HEK293 (cell line): ENCODE results near the gene OSBP2.

Experiments
- CTCF ChIA-PET: fragments of 350-600 bp; formaldehyde crosslinking; extraction: SDS; loops from one replicate; lab custom pipeline; 2021; ENCODE audit warnings: antibody characterized with exemption; lab: Yijun Ruan, JAX
- POLR2A ChIA-PET: fragments of 300-600 bp; formaldehyde crosslinking; extraction: SDS; loops from one replicate; lab custom pipeline; 2020; ENCODE audit warnings: antibody characterized with exemption, inconsistent platforms; lab: Yijun Ruan, JAX
- H3K27ac ChIP-seq: fragments of 200-500 bp; sonication (Bioruptor generic); 2 replicates; pipeline ENCODE4 v1.5.1; 2014; ENCODE audit warnings: low read depth, low read length, control low read depth, inconsistent platforms; ENCODE audit errors: extremely low read depth
- H3K36me3 ChIP-seq, 2 experiments: fragments of 200-500 bp in 1 of 2; sonication (Bioruptor generic) in 1 of 2; 1 replicate in 1 of 2; 2 replicates in 1 of 2; pipeline ENCODE4 v1.5.1; 2014 to 2017; ENCODE audit warnings: inconsistent platforms in 2 of 2, low read length in 2 of 2; ENCODE audit not compliant: control insufficient read depth in 2 of 2, insufficient read depth in 1 of 2
- H3K4me1 ChIP-seq: fragments of 200-500 bp; sonication (Bioruptor generic); 2 replicates; pipeline ENCODE4 v1.5.1; 2014; ENCODE audit warnings: mild to moderate bottlenecking, low read length, inconsistent platforms; ENCODE audit not compliant: control insufficient read depth, insufficient read depth
- H3K4me3 ChIP-seq: 2 replicates; pipeline ENCODE4 v1.5.1; 2011; ENCODE audit warnings: low read depth, mild to moderate bottlenecking, control low read depth, low read length, moderate library complexity
- H3K9me3 ChIP-seq: fragments of 200-500 bp; sonication (Bioruptor generic); 2 replicates; pipeline ENCODE4 v1.5.1; 2014; ENCODE audit warnings: low read depth, low read length, inconsistent platforms; ENCODE audit not compliant: control insufficient read depth, insufficient read depth
- GFI1B ChIP-seq: fragments of 450-650 bp; formaldehyde crosslinking; IDR thresholded peaks from 2 replicates; pipeline ENCODE4 v1.5.1; 2016; ENCODE audit warnings: missing biosample characterization, missing genetic modification characterization
- GLIS1 ChIP-seq: fragments of 450-650 bp; formaldehyde crosslinking; IDR thresholded peaks from 2 replicates; pipeline ENCODE4 v1.5.1; 2016; ENCODE audit warnings: missing biosample characterization, missing genetic modification characterization
- KLF7 ChIP-seq: fragments of 450-650 bp; formaldehyde crosslinking; IDR thresholded peaks from 2 replicates; pipeline ENCODE4 v1.5.1; 2016; ENCODE audit warnings: missing biosample characterization, missing genetic modification characterization, borderline replicate concordance
- SCRT2 ChIP-seq: fragments of 450-650 bp; formaldehyde crosslinking; IDR thresholded peaks from 2 replicates; pipeline ENCODE4 v1.5.1; 2016; ENCODE audit warnings: missing biosample characterization, missing genetic modification characterization
- ZBTB20 ChIP-seq: fragments of 450-650 bp; formaldehyde crosslinking; IDR thresholded peaks from 2 replicates; pipeline ENCODE4 v1.5.1; 2016; ENCODE audit warnings: missing biosample characterization, missing genetic modification characterization
- ZNF10 ChIP-seq: fragments of 450-650 bp; formaldehyde crosslinking; IDR thresholded peaks from 2 replicates; pipeline ENCODE4 v1.5.1; 2017; ENCODE audit warnings: missing biosample characterization, missing genetic modification characterization
- ZNF2 ChIP-seq: fragments of 450-650 bp; formaldehyde crosslinking; IDR thresholded peaks from 2 replicates; pipeline ENCODE4 v1.5.1; 2016; ENCODE audit warnings: missing biosample characterization, missing genetic modification characterization
- ZNF416 ChIP-seq: fragments of 450-650 bp; formaldehyde crosslinking; IDR thresholded peaks from 2 replicates; pipeline ENCODE4 v1.5.1; 2016; ENCODE audit warnings: missing biosample characterization, missing genetic modification characterization
- ZNF501 ChIP-seq: fragments of 450-650 bp; formaldehyde crosslinking; IDR thresholded peaks from 2 replicates; pipeline ENCODE4 v1.5.1; 2016; ENCODE audit warnings: missing biosample characterization, missing genetic modification characterization
- ZNF514 ChIP-seq: fragments of 450-650 bp; formaldehyde crosslinking; IDR thresholded peaks from 2 replicates; pipeline ENCODE4 v1.5.1; 2016; ENCODE audit warnings: missing biosample characterization, missing genetic modification characterization
- ZNF585B ChIP-seq: fragments of 450-650 bp; formaldehyde crosslinking; IDR thresholded peaks from 2 replicates; pipeline ENCODE4 v1.5.1; 2016; ENCODE audit warnings: missing biosample characterization, missing genetic modification characterization
- ZNF792 ChIP-seq: fragments of 450-650 bp; formaldehyde crosslinking; IDR thresholded peaks from 2 replicates; pipeline ENCODE4 v1.5.1; 2016; ENCODE audit warnings: missing biosample characterization, missing genetic modification characterization
- ZSCAN23 ChIP-seq: fragments of 450-650 bp; formaldehyde crosslinking; IDR thresholded peaks from 2 replicates; pipeline ENCODE4 v1.5.1; 2016; ENCODE audit warnings: missing biosample characterization, missing genetic modification characterization
- ZXDB ChIP-seq: fragments of 450-650 bp; formaldehyde crosslinking; IDR thresholded peaks from 2 replicates; pipeline ENCODE4 v1.5.1; 2016; ENCODE audit warnings: missing biosample characterization, missing genetic modification characterization
- TF ChIP-seq, protein P1 (sequence below): fragments of 450-650 bp; formaldehyde crosslinking; IDR thresholded peaks from 2 replicates; pipeline ENCODE4 v1.5.1; 2016; ENCODE audit warnings: missing biosample characterization, missing genetic modification characterization
- TF ChIP-seq, protein P2 (sequence below): fragments of 450-650 bp; formaldehyde crosslinking; IDR thresholded peaks from 2 replicates; pipeline ENCODE4 v1.5.1; 2016; ENCODE audit warnings: missing biosample characterization, missing genetic modification characterization, borderline replicate concordance
- TF ChIP-seq, protein P3 (sequence below): fragments of 450-650 bp; IDR thresholded peaks from 2 replicates; pipeline ENCODE4 v1.5.1; 2018; ENCODE audit warnings: missing biosample characterization, missing genetic modification characterization
- TF ChIP-seq, protein P4 (sequence below): fragments of 450-650 bp; IDR thresholded peaks from 2 replicates; pipeline ENCODE4 v1.5.1; 2018; ENCODE audit warnings: missing biosample characterization, mild to moderate bottlenecking, missing genetic modification characterization
- TF ChIP-seq, protein P5 (sequence below): fragments of 450-650 bp; formaldehyde crosslinking; IDR thresholded peaks from 2 replicates; pipeline ENCODE4 v1.5.1; 2016; ENCODE audit warnings: missing biosample characterization, missing genetic modification characterization

The OSBP2 gene

DNA sequence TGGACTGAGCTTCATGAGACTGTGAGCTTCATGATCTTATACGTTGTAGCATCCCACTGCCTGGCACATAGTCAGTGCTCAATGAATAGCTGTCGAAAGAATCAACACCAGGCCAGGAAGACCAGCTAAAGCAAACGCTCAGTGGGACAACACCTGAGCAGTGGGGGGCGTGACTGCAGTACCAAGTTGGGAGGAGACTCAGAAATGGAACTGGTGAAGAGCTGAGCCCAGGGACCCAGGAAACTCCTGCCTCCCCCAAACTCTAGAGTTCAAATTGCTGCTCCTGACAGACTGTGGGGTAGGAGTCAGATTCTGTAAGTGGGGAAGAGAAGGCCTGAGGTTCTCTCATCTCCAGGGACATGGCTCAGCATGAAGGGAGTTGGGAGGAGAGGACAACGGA lies 214.6 kb downstream of the OSBP2 start:
- POLR2A ChIA-PET = no interaction called here
- no peak overlapping the region for H3K27ac ChIP-seq
- no peak overlapping the region for H3K4me3 ChIP-seq
- TF ChIP-seq ZNF501 (tag by site-specific recombination) (no peak), ZBTB20 (tag by site-specific recombination) (no peak), SCRT2 (tag by site-specific recombination) (no peak), ZNF514 (tag by site-specific recombination) (no peak), ZNF416 (no peak)
- no peaks in the 10 kb centered on the region for H3K9me3 ChIP-seq
- CTCF ChIA-PET = interaction anchor here (1.2 to 6.8 kb wide), 5 partner anchors 11 to 274 kb away, joined by 3 to 89 read pairs (median 4); partner anchors contain the start of genes SELENOM and SLC35E4
- no peaks in the 10 kb centered on the region for H3K4me1 ChIP-seq
- peaks cover 0 to 14% of the 10 kb centered on the region in 2 experiments; a peak in 2 of 3 replicates for H3K36me3 ChIP-seq

DNA sequence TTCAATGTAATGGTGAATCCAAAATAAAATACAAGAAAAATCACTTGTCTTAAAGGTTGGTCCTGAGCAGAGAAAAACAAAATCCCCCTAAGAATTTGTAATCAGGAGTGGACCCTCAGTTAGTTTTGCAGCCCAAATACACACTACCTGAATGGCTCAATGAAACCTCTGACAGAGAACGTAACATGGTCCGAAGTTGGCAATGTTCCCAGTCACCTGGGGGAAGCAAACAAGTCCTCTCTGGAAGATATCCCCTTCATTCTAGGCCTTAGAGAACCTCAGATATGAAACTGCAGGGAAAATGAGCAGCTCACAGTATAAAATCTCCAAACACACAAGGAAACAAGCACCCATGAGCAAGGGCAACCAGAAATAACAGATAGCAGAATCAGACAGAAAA lies 215.7 kb downstream of the OSBP2 start:
- peaks cover 0 to 14% of the 10 kb centered on the region in 2 experiments; a peak in 2 of 3 replicates for H3K36me3 ChIP-seq
- H3K27ac ChIP-seq = no peak overlapping the region
- H3K4me3 ChIP-seq = no peak overlapping the region
- TF ChIP-seq ZNF2 (tag by site-specific recombination) = no peak
- no peak for TF ChIP-seq ZNF585B (tag by site-specific recombination)
- TF ChIP-seq, protein P1, sequence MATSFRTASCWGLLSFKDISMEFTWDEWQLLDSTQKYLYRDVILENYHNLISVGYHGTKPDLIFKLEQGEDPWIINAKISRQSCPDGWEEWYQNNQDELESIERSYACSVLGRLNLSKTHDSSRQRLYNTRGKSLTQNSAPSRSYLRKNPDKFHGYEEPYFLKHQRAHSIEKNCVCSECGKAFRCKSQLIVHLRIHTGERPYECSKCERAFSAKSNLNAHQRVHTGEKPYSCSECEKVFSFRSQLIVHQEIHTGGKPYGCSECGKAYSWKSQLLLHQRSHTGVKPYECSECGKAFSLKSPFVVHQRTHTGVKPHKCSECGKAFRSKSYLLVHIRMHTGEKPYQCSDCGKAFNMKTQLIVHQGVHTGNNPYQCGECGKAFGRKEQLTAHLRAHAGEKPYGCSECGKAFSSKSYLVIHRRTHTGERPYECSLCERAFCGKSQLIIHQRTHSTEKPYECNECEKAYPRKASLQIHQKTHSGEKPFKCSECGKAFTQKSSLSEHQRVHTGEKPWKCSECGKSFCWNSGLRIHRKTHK = peak; percentile 66
- TF ChIP-seq KLF7 (tag by site-specific recombination) = no peak
- TF ChIP-seq, protein P2, sequence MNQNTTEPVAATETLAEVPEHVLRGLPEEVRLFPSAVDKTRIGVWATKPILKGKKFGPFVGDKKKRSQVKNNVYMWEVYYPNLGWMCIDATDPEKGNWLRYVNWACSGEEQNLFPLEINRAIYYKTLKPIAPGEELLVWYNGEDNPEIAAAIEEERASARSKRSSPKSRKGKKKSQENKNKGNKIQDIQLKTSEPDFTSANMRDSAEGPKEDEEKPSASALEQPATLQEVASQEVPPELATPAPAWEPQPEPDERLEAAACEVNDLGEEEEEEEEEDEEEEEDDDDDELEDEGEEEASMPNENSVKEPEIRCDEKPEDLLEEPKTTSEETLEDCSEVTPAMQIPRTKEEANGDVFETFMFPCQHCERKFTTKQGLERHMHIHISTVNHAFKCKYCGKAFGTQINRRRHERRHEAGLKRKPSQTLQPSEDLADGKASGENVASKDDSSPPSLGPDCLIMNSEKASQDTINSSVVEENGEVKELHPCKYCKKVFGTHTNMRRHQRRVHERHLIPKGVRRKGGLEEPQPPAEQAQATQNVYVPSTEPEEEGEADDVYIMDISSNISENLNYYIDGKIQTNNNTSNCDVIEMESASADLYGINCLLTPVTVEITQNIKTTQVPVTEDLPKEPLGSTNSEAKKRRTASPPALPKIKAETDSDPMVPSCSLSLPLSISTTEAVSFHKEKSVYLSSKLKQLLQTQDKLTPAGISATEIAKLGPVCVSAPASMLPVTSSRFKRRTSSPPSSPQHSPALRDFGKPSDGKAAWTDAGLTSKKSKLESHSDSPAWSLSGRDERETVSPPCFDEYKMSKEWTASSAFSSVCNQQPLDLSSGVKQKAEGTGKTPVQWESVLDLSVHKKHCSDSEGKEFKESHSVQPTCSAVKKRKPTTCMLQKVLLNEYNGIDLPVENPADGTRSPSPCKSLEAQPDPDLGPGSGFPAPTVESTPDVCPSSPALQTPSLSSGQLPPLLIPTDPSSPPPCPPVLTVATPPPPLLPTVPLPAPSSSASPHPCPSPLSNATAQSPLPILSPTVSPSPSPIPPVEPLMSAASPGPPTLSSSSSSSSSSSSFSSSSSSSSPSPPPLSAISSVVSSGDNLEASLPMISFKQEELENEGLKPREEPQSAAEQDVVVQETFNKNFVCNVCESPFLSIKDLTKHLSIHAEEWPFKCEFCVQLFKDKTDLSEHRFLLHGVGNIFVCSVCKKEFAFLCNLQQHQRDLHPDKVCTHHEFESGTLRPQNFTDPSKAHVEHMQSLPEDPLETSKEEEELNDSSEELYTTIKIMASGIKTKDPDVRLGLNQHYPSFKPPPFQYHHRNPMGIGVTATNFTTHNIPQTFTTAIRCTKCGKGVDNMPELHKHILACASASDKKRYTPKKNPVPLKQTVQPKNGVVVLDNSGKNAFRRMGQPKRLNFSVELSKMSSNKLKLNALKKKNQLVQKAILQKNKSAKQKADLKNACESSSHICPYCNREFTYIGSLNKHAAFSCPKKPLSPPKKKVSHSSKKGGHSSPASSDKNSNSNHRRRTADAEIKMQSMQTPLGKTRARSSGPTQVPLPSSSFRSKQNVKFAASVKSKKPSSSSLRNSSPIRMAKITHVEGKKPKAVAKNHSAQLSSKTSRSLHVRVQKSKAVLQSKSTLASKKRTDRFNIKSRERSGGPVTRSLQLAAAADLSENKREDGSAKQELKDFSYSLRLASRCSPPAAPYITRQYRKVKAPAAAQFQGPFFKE (tag by site-specific recombination) = no peak
- ChIA-PET CTCF (interaction anchor here (0.7 to 6.8 kb wide), 8 partner anchors 10 to 409 kb away, joined by 3 to 89 read pairs (median 4); partner anchors contain the start of gene SELENOM), POLR2A (no interaction called here)
- H3K9me3 ChIP-seq = no peaks in the 10 kb centered on the region; the same call in 1 of the 2 replicates
- H3K4me1 ChIP-seq = no peaks in the 10 kb centered on the region

DNA sequence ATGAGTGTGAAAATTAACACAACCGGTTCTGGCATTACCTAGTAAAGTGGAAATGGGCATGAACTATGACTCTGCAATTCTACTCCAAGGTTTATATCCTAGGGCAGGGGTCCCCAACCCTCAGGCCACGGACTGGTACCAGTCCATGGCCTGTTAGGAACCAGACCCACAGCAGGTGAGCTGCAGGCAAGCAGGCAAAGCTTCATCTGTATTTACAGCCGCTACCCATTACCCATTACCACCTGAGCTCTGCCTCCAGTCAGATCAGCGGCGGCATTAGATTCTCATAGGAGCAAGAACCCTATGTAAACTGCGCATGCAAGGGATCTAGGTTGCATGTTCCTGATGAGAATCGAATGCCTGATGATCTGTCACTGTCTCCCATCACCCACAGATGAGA lies 224.1 kb downstream of the OSBP2 start:
- peaks cover 2% of the 10 kb centered on the region for H3K9me3 ChIP-seq
- POLR2A ChIA-PET = interaction anchor here (1.0 kb wide), 1 partner anchor 327 kb away, joined by 4 read pairs; the partner anchor contains the start of gene PES1
- no peaks in the 10 kb centered on the region for H3K4me1 ChIP-seq
- no peak overlapping the region for H3K4me3 ChIP-seq
- no peak overlapping the region for H3K27ac ChIP-seq
- H3K36me3 ChIP-seq = no peaks in the 10 kb centered on the region
- CTCF ChIA-PET = interaction anchor here (0.7 to 6.9 kb wide), 8 partner anchors 9 to 470 kb away, joined by 3 to 166 read pairs (median 18); no protein-coding TSS in a partner anchor
- no peak for TF ChIP-seq ZNF792
- no peak for TF ChIP-seq ZNF10 (tag by site-specific recombination)
- TF ChIP-seq ZSCAN23 = no peak
- TF ChIP-seq, protein P3, sequence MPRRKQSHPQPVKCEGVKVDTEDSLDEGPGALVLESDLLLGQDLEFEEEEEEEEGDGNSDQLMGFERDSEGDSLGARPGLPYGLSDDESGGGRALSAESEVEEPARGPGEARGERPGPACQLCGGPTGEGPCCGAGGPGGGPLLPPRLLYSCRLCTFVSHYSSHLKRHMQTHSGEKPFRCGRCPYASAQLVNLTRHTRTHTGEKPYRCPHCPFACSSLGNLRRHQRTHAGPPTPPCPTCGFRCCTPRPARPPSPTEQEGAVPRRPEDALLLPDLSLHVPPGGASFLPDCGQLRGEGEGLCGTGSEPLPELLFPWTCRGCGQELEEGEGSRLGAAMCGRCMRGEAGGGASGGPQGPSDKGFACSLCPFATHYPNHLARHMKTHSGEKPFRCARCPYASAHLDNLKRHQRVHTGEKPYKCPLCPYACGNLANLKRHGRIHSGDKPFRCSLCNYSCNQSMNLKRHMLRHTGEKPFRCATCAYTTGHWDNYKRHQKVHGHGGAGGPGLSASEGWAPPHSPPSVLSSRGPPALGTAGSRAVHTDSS (tag by site-specific recombination) = no peak
- no peak for TF ChIP-seq GFI1B (tag by site-specific recombination)
- TF ChIP-seq GLIS1 (tag by site-specific recombination) = no peak
- TF ChIP-seq ZXDB (tag by site-specific recombination) = no peak
- TF ChIP-seq, protein P4, sequence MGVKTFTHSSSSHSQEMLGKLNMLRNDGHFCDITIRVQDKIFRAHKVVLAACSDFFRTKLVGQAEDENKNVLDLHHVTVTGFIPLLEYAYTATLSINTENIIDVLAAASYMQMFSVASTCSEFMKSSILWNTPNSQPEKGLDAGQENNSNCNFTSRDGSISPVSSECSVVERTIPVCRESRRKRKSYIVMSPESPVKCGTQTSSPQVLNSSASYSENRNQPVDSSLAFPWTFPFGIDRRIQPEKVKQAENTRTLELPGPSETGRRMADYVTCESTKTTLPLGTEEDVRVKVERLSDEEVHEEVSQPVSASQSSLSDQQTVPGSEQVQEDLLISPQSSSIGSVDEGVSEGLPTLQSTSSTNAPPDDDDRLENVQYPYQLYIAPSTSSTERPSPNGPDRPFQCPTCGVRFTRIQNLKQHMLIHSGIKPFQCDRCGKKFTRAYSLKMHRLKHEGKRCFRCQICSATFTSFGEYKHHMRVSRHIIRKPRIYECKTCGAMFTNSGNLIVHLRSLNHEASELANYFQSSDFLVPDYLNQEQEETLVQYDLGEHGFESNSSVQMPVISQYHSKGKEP = no peak
- TF ChIP-seq, protein P5, sequence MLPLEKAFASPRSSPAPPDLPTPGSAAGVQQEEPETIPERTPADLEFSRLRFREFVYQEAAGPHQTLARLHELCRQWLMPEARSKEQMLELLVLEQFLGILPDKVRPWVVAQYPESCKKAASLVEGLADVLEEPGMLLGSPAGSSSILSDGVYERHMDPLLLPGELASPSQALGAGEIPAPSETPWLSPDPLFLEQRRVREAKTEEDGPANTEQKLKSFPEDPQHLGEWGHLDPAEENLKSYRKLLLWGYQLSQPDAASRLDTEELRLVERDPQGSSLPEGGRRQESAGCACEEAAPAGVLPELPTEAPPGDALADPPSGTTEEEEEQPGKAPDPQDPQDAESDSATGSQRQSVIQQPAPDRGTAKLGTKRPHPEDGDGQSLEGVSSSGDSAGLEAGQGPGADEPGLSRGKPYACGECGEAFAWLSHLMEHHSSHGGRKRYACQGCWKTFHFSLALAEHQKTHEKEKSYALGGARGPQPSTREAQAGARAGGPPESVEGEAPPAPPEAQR (tag by site-specific recombination) = no peak
